DLD1 (cell line): Measurements from ENCODE around the gene PLAGL2.

Experiments
- in situ Hi-C: cut with HindIII; loops from 2 replicates; pipeline ENCODE4 v1.10.0; 2017; ENCODE audit warnings: low sequenced_read_pairs

PLAGL2 gene

DNA sequence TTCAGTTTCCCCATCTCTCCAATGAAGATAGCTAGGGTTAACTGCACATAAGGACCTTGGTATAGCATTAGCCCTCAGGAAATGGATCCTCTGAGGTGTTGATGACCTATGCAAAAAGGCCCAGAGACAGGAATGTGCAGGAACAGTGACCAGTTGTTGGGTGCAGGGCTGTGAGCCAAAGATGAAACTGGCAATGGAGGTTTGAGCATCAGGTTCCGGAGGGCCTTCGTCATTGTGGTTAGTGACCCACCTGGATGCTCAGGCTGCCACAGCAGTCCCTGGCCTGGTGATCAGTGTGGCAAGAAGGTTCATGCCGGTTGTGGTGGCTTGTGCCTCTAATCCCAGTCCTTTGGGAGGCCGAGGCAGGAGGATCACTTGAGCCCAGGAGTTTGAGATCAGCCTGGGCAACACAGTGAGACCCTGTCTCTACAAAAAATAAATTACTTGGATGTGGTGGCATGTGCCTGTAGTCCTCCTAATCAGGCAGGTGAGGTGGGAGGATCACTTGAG, 54.3 kb downstream of the PLAGL2 start:
- in situ Hi-C loops, result no loop called here

DNA sequence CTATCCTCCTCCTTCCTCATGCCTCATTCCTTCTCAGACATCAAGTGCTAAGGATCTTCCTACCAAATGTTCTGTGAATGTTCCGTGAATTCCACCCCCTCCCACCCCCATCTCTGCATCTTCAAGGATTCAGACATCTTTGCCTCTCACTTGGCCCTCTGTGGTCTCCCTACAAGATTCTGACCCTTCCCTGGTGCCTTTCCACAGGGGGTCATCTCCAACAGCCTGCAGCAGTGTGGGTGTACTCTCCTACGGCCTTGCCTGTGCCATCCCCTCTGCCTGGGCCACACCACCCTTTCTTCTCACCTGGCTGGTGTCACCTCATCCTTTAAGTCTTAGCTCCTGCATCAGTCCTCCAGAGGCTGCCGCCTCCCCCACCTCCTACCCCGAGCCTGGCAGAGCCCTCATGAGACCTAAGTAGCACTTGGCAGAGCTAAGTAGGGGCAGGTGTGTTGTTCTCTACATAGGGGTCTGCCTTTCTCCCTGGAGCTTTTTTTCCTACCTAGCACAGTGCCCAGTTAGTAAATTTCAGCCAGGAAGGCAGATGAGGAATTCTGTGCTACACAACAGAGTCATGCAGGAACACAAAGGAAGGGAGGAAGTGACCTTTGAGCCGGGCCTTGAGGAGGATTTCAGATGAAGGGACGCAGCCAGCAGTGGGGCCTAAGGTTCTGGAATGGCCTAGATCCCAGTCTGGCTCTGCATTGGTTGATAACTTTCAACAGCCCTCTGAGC, 55.0 kb downstream of the PLAGL2 start:
- in situ Hi-C loops, result no loop called here

DNA sequence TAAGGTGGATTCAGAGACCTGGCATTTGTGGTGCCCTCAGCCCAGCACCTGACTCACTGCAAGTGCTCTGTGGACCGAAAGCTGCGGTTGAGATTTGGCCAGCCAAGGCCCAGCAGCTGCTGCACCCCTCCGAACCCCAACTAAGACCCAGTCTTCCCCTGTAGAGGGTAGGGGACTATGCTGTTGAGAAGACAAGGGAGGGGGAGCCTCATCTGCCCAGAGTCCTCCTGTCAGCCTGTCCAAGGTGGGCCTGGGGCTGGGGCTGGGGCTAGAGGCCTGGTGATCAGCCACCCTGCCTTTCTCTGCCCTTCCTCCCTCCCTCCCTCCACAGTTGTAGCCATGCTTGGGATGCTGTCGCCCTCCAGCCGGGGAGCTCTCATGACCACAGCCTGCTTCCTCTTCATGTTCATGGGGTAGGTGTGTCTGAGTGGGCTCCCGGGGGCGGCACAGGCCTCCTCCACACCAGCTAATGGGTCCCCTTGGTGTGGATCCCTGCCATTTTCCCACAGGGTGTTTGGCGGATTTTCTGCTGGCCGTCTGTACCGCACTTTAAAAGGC, 57.2 kb downstream of the PLAGL2 start:
- in situ Hi-C loops, result no loop called here

DNA sequence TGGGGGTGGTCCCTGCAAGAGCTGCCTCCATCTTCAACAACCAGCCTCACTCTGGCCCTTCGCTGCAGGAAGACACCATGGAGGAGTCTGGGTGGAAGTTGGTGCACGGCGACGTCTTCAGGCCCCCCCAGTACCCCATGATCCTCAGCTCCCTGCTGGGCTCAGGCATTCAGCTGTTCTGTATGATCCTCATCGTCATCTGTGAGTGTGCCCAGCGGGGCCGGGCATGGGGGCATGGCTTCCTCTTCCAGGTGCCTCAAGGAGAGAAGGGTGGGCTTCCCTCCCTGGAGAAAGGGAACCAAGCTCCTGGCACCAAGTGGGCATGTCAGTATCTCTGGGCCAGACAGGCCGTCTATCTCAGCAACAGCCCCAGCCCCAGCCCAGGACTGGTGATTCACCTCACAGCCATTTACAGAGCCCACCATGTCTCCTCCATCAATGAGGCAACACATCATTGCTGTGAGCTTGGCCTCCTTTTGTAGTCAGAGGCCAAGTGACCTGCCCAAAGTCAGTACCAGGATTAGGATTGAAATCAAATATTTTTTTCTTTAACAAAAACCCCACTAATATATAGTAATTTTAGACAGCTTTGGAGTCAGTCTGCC, 57.9 kb downstream of the PLAGL2 start:
- in situ Hi-C loops, result no loop called here

DNA sequence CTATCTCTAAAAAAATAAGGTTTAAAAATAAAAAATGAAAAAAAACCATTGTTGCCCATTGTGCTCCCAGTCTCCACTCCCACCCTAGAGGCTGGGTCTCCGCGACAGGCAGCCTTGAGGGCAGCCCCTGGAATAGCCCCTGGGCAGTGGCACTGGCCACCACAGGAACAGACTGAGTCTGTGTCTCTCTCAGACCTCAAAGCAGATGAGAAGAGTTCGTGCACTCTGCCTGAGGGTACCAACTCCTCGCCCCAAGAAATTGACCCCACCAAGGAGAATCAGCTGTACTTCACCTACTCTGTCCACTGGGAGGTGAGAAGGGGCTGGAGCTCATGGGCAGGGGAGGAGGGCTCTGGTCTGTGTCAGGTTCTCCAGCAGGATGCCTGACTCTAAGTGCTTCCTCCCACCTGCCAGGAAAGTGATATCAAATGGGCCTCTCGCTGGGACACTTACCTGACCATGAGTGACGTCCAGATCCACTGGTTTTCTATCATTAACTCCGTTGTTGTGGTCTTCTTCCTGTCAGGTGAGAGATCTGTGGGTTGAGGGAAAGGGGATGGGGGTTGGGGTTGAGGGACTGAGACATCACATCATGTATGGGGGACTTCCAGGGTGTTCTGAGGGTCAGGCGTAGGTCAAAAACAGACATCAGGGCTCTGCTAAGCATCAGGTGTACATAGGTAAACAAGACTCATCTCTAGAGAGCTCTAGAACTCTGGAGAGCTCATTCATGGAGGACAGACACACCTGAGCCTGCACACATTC, 62.5 kb downstream of the PLAGL2 start:
- in situ Hi-C loops, result no loop called here

- in situ Hi-C loops, result no loop called here
Measured at GRCh38 chr20:32142991-32143390, 64.6 kb downstream of the PLAGL2 start.
